GM20000 (cell line): ENCODE results near the gene ORC3.

Source experiments
- DNase-seq: peaks from one replicate; pipeline ENCODE4 v3.0.0; 2012; ENCODE audit warnings: low spot score
- TF ChIP-seq, protein P1 (sequence below): IDR thresholded peaks from 2 replicates; pipeline ENCODE4 v1.5.1; 2012; ENCODE audit warnings: mild to moderate bottlenecking, control low read depth; ENCODE audit errors: extremely low read depth, missing control alignments

The ORC3 gene

DNA sequence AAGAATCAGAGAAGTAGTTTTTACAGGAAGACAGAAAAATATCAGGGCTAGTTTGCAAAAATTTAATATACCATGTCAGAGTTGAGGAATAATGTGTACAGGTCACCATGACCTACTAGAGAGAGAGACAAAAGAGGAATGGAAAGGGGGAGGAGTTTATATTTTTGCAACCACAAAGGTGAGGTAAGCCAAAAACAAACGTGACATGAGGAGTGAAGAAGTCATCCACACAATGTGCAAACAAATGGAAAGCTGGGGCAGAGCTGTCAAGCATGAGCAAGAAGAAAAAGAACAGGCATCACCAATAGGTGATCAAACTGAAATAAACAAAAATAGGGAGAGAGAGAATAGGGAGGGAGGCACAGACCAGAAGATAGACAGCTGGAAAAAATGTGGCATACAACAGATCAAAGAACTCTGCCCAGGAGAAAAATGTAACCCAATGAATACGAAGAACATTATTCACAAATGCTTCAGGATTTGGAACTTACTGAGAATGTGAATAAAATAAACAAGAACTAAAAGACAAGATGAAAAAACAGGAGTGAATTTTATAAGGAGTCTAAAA, 15.6 kb upstream of the ORC3 start:
- TF ChIP-seq, protein P1, sequence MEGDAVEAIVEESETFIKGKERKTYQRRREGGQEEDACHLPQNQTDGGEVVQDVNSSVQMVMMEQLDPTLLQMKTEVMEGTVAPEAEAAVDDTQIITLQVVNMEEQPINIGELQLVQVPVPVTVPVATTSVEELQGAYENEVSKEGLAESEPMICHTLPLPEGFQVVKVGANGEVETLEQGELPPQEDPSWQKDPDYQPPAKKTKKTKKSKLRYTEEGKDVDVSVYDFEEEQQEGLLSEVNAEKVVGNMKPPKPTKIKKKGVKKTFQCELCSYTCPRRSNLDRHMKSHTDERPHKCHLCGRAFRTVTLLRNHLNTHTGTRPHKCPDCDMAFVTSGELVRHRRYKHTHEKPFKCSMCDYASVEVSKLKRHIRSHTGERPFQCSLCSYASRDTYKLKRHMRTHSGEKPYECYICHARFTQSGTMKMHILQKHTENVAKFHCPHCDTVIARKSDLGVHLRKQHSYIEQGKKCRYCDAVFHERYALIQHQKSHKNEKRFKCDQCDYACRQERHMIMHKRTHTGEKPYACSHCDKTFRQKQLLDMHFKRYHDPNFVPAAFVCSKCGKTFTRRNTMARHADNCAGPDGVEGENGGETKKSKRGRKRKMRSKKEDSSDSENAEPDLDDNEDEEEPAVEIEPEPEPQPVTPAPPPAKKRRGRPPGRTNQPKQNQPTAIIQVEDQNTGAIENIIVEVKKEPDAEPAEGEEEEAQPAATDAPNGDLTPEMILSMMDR = no peak
- no peak for DNase-seq

DNA sequence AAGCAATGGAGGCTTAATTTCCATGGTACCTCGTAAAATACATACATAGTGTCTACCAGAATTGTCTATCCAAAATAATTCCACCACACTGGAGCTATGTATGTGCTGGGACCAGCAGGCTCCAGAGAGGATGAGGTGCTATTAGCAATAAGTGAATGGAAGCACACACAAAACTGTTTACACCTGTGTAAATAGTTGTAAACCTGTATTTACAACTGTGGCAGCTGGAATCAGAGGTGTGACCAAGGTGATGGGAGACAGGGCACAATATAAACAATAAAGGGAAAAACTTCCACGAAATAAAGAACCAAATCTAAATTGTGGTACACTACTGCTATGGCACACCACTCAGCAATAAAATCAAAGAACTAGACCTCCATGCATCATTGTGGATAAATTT, 14.5 kb upstream of the ORC3 start:
- TF ChIP-seq, protein P1 = no peak
- DNase-seq = no peak

DNA sequence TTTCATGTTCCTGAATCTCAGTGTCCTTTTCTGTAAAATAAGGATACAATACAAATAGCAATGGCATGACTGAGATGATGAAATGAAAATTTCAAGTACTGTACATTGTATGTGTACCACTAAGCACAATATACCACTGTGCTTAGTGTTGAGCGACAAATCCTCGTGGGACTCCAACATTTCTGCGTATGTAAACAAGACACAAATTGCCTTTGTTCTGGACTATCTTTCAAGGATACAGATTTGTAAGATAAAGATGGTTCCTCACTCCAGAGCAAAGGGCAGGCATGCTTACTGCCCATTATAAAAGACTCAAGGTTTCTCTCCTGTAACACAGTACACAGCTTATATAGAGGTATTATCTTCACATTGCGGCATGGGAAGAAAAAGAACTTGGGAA, 6.1 kb upstream of the ORC3 start:
- TF ChIP-seq, protein P1 = no peak
- no peak for DNase-seq

DNA sequence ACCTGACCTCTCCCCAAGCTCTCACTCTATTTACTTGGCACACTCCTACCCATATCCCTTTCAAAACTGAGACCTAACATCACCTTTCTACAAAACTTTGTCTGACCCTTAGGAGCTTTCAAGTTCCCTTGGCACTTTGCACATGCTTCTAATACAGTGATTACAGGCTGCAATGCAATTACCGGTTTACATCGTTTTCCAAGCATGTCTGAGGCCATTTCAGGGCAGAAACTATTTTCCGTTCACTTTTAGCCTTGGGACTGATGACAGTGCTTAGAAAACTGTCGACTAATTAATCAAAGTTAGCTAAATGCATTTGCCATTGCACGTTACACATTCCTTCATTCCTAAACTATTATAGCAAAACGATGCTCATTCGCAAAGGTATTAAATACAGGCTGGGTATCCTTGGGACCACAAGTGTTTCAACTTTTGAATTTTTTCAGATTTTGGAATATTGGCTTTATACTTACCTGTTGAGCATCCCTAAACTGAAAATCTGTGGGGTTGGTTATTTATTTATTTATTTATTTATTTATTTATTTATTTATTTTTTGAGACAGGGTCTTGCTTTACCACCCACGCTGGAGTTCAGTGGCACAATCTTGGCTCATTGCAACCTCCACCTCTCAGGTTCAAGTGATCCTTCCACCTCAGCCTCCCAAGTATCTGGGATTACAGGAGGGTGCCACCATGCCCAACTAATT, 3.4 kb upstream of the ORC3 start:
- no peak for DNase-seq
- TF ChIP-seq, protein P1 = no peak

DNA sequence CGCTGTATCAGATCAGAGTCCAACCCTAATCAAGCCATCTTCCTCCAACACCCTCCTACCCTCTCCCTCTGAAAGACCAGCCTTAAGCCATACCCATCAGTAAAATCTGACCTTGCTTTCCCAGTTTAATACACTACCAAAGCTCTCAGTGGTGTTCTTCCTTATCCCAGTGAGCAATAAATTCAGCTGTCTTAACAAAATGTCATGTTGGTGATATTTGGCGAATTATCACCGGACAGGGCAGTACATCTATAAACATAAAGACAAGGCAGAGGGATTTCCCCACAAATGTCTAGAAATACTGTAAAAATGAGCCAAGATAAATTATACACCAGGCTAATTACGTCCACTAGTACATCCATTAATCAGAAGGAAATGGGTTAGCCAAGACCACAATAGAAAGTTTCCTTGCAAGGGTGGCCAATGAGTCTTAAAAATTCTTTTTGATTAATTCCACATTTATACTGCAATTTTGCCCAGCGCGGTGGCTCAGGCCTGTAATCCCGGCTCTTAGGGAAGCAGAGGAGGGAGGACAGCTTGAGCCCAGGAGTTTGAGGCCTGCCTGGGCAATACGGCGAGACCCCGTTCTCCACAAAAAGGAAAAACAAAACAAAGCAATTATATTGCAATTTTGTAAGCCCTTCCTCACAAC, 1.1 kb upstream of the ORC3 start:
- TF ChIP-seq, protein P1 = no peak
- DNase-seq = no peak

DNA sequence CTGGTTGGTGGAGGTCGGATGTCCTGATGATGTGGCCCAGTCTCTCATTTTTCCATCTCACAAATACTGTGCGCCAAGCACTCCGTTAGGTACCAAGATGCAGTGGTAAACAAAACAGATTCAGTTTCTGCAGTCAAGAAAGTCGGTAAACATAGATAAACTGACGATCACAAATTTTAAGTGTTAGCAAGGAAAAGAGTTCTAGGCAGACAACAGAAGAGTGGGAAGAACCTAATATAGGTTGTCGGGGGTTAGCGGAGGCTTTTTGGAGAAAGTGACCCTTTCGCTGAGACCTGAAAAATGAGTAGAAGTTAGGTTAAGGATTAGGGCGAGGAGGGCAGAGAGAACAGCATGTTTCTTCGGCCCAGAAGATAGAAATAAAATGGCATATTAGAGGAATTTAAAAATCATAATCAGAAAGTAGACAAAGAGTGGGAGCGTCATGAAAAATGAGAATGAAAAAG, 514 bp downstream of the ORC3 start:
- TF ChIP-seq, protein P1 = no peak
- DNase-seq = no peak

DNA sequence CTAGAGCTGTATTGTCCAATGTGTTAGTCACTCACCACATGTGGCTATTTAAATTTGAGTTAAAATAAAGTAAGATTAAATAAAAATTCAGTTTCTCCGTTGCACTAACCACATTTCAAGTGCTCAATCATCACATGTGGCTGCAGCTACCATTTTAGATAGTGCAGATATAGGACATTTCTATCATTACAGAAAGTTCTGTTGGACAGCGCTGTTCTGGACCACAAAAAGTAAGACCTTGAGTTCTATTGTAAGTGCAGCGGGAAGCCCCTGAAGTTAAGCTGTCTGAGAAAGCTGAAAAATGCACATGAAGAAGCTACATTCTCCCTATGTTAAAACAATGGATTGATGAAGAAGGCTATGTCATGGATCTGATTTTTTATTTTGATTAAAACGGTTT, 1.1 kb downstream of the ORC3 start:
- no peak for DNase-seq
- TF ChIP-seq, protein P1 = no peak
